GM19043 (cell line): ENCODE data around the gene PLSCR1.

Source experiments
- ATAC-seq: cut with Tn5 transposase; IDR thresholded peaks from one replicate; pipeline ENCODE4 v1.9.1; 2021; ENCODE audit warnings: low read depth; ENCODE audit not compliant: unreplicated experiment

The PLSCR1 gene

GRCh38 chr3:146544002-146544928 is at the start of gene PLSCR1:
Gene PLSCR1, minus strand, starts transcription at chr3:146544607. Its CDS starts 8,055 bp downstream, at chr3:146536552.
- ATAC-seq, result peak; percentile 78

- ATAC-seq, result no peak
Observed at GRCh38 chr3:146593776-146594175, 49.4 kb upstream of the PLSCR1 start.

GRCh38 chr3:146590521-146590920 is 46.1 kb upstream of the PLSCR1 start:
- no peak for ATAC-seq

GRCh38 chr3:146589899-146590508 is 45.6 kb upstream of the PLSCR1 start:
- peak; percentile 57 for ATAC-seq

- no peak for ATAC-seq
Observed at GRCh38 chr3:146585156-146585555, 40.7 kb upstream of the PLSCR1 start.

- no peak for ATAC-seq
Observed at GRCh38 chr3:146581951-146582467, 37.6 kb upstream of the PLSCR1 start.

- no peak for ATAC-seq
Observed at GRCh38 chr3:146581080-146581601, 36.7 kb upstream of the PLSCR1 start.

- no peak for ATAC-seq
Observed at GRCh38 chr3:146577662-146578061, 33.3 kb upstream of the PLSCR1 start.

- ATAC-seq, result no peak
Observed at GRCh38 chr3:146575636-146576035, 31.2 kb upstream of the PLSCR1 start.

- no peak for ATAC-seq
Observed at GRCh38 chr3:146574173-146574572, 29.8 kb upstream of the PLSCR1 start.

- no peak for ATAC-seq
Observed at GRCh38 chr3:146569314-146569713, 24.9 kb upstream of the PLSCR1 start.

GRCh38 chr3:146566138-146566537 is 21.7 kb upstream of the PLSCR1 start:
- ATAC-seq, result no peak

- ATAC-seq, result no peak
Observed at GRCh38 chr3:146561879-146562278, 17.5 kb upstream of the PLSCR1 start.

GRCh38 chr3:146561463-146561862 is 17.1 kb upstream of the PLSCR1 start:
- no peak for ATAC-seq

GRCh38 chr3:146560678-146561077 is 16.3 kb upstream of the PLSCR1 start:
- ATAC-seq, result no peak

GRCh38 chr3:146559388-146559787 is 15.0 kb upstream of the PLSCR1 start:
- ATAC-seq, result no peak

GRCh38 chr3:146558781-146559180 is 14.4 kb upstream of the PLSCR1 start:
- no peak for ATAC-seq

- no peak for ATAC-seq
Observed at GRCh38 chr3:146557745-146558144, 13.3 kb upstream of the PLSCR1 start.

GRCh38 chr3:146555311-146555710 is 10.9 kb upstream of the PLSCR1 start:
- ATAC-seq, result no peak

GRCh38 chr3:146554151-146554760 is 9.8 kb upstream of the PLSCR1 start:
- ATAC-seq, result no peak
